Smooth muscle cell (in vitro differentiated cells): ENCODE measurements around the gene NIN. TPM values are rescaled to one million over a fixed set of nuclear protein-coding genes. Genes with fewer than 3 reads are reported as not detected.
A peak's percentile ranks its signal among the peaks of the same experiment; 100 is the strongest.

Experiments used
- DNase-seq: peaks from one replicate; lab custom pipeline; 2025; ENCODE audit not compliant: unreplicated experiment; lab: John Stamatoyannopoulos, UW
- H2AFZ ChIP-seq: fragments of 200-600 bp; sonication (generic); 2 replicates; pipeline ENCODE4 v1.6.0; 2016; ENCODE audit warnings: antibody characterized with exemption, low read depth, mild to moderate bottlenecking
- H3F3A ChIP-seq: fragments of 200-600 bp; sonication (generic); 2 replicates; pipeline ENCODE4 v1.6.0; 2017; ENCODE audit warnings: antibody characterized with exemption, low read depth
- H3K27ac ChIP-seq: fragments of 200-600 bp; sonication (generic); 2 replicates; pipeline ENCODE4 v1.5.1; 2016; ENCODE audit warnings: low read depth, mild to moderate bottlenecking
- H3K27me3 ChIP-seq: fragments of 200-600 bp; sonication (generic); 2 replicates; pipeline ENCODE4 v1.6.1; 2016; ENCODE audit warnings: low read depth, mild to moderate bottlenecking
- H3K36me3 ChIP-seq: fragments of 200-600 bp; sonication (generic); 2 replicates; pipeline ENCODE4 v1.5.1; 2016; ENCODE audit warnings: low read depth
- H3K4me1 ChIP-seq: fragments of 200-600 bp; sonication (generic); 2 replicates; pipeline ENCODE4 v1.5.1; 2016; ENCODE audit warnings: low read depth
- H3K4me2 ChIP-seq: fragments of 200-600 bp; sonication (generic); 2 replicates; pipeline ENCODE4 v1.6.0; 2016; ENCODE audit warnings: mild to moderate bottlenecking
- H3K4me3 ChIP-seq: fragments of 200-600 bp; sonication (generic); 2 replicates; pipeline ENCODE4 v1.5.1; 2016; ENCODE audit warnings: mild to moderate bottlenecking
- H3K79me2 ChIP-seq: fragments of 200-600 bp; sonication (generic); 2 replicates; pipeline ENCODE4 v1.6.0; 2016; ENCODE audit warnings: low read depth, mild to moderate bottlenecking
- H3K9ac ChIP-seq: fragments of 200-600 bp; sonication (generic); 2 replicates; pipeline ENCODE4 v1.6.0; 2016; ENCODE audit warnings: low read depth
- H3K9me3 ChIP-seq: fragments of 200-600 bp; sonication (generic); replicated peaks from 2 replicates; pipeline ENCODE4 v1.5.1; 2016; ENCODE audit warnings: low read depth
- H4K20me1 ChIP-seq: fragments of 200-600 bp; sonication (generic); 2 replicates; pipeline ENCODE4 v1.6.0; 2016; ENCODE audit warnings: low read depth
- CTCF ChIP-seq: fragments of 200-600 bp; sonication (generic); IDR thresholded peaks from 2 replicates; pipeline ENCODE4 v1.5.1; 2017; ENCODE audit warnings: borderline replicate concordance, mild to moderate bottlenecking, antibody characterized with exemption; ENCODE audit not compliant: insufficient read depth, poor library complexity, severe bottlenecking
- WGBS: methylation state at CpG from one replicate; pipeline ENCODE4 v1.1.7; 2016; ENCODE audit warnings: low lambda C conversion rate; 5-methylcytosine and 5-hydroxymethylcytosine counted together
- polyA plus RNA-seq: library from polyadenylated mRNA; unstranded; fragments of >200 nt; fragmentation: Nextera tagmentation; extraction: Ambion mirVana; gene quantifications from 2 replicates; pipeline ENCODE4 v1.2.1, GENCODE V29; 2016
- total RNA-seq: library from RNA; depleted of rRNA; stranded (reverse); fragments of >200 nt; gene quantifications from 2 replicates; pipeline ENCODE4 v1.2.3, GENCODE V29; 2014

The NIN gene
- total and polyA plus RNA-seq, 2 experiments from 2014 or later, result 7.5 to 14.9 TPM

GRCh38 chr14:50871914-50872732 is 41.2 kb upstream of the NIN start, which contains the start of gene ABHD12B:
Gene ABHD12B (plus strand): TSS chr14:50872053. CDS start chr14:50872175, 122 bp downstream.
- Histone ChIP-seq H3K4me1 (no peaks in the 10 kb centered on the region), H3K9ac (no peak within 1 kb of the TSS), H3K36me3 (no peaks in the 10 kb centered on the region), H2AFZ (no peak within 1 kb of the TSS), H3K9me3 (no peaks in the 10 kb centered on the region), H4K20me1 (no peaks in the 10 kb centered on the region), H3K4me3 (peak within 1 kb of the TSS; percentile 13), H3K27me3 (peaks cover 78% of the 10 kb centered on the region), H3F3A (no peaks in the 10 kb centered on the region), H3K27ac (no peak within 1 kb of the TSS), H3K4me2 (peak within 1 kb of the TSS; percentile 80), H3K79me2 (no peaks in the 10 kb centered on the region)
- 11% methylated on average over 52 of the region's 63 CpGs for WGBS
- no peak for DNase-seq
- TF ChIP-seq CTCF, result no peak

- Histone ChIP-seq H4K20me1 (no peaks in the 10 kb centered on the region), H3K27me3 (peaks cover 70% of the 10 kb centered on the region), H3K4me2 (no peak overlapping the region), H2AFZ (no peak overlapping the region), H3K9me3 (no peaks in the 10 kb centered on the region), H3K27ac (no peak overlapping the region), H3K79me2 (no peaks in the 10 kb centered on the region), H3F3A (no peaks in the 10 kb centered on the region), H3K4me3 (no peak overlapping the region), H3K36me3 (no peaks in the 10 kb centered on the region), H3K4me1 (no peaks in the 10 kb centered on the region), H3K9ac (no peak overlapping the region)
- DNase-seq, result no peak
- WGBS, result 81% methylated on average over 5 of the region's 5 CpGs
- TF ChIP-seq CTCF, result no peak
Measured at GRCh38 chr14:50871228-50871627, 40.3 kb upstream of the NIN start.

- no peak overlapping the region for H3K9ac ChIP-seq
- no peaks in the 10 kb centered on the region for H3K9me3 ChIP-seq
- peaks cover 14% of the 10 kb centered on the region for H3K27me3 ChIP-seq
- H3K4me2 ChIP-seq, result no peak overlapping the region
- no peak for TF ChIP-seq CTCF
- no peak for DNase-seq
- no peak overlapping the region for H3K27ac ChIP-seq
- H3K4me3 ChIP-seq, result no peak overlapping the region
- no peaks in the 10 kb centered on the region for H4K20me1 ChIP-seq
- H3K36me3 ChIP-seq, result no peaks in the 10 kb centered on the region
- H3K4me1 ChIP-seq, result no peaks in the 10 kb centered on the region
- no peaks in the 10 kb centered on the region for H3F3A ChIP-seq
- 74% methylated on average over 11 of the region's 11 CpGs for WGBS
- no peak overlapping the region for H2AFZ ChIP-seq
- H3K79me2 ChIP-seq, result no peaks in the 10 kb centered on the region
Measured at GRCh38 chr14:50865391-50866076, 34.6 kb upstream of the NIN start.
